HT-29 (cell line): ENCODE measurements around the gene GABRG3. TPM values are rescaled to one million over a fixed set of nuclear protein-coding genes. Genes with fewer than 3 reads are reported as not detected.
A peak's percentile ranks its signal among the peaks of the same experiment; 100 is the strongest.
"Not testable (repeated sequence)": the region's sequence is repeated elsewhere in the genome, so short reads cannot be mapped to it uniquely, and the experiment has no call there.

Experiments
- DNase-seq: peaks from one replicate; pipeline ENCODE4 v3.0.0-alpha.2; 2015; ENCODE audit warnings: low spot score
- total RNA-seq: library from RNA; depleted of rRNA; stranded (reverse); fragments of >200 nt; shearing (Covaris generic); gene quantifications from 2 replicates; pipeline ENCODE4 v1.2.3, GENCODE V29; 2014

GABRG3 gene
- total RNA-seq, 1 experiment from 2014 or later = not detected

GRCh38 chr15:27328608-27329007 lies 357.6 kb downstream of the GABRG3 start:
- DNase-seq = no peak

DNA sequence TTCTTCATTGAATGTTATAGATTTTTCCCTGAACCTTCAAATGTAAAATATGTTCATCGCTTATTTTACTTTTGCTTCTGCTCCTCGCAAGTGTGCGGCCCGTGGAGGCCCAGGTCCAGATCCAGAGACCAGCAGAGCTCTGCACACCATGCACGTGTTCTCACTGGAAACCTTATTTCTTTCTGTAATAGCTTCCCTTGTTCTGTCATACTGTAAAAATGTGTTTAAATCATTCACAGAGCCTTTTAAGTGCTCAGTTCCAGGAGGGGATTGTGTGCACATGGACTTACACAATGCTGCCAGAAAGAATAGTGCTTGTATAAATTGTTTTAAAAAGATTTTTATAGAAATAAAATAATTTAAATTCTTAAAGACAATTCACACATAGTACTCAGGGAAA lies 359.3 kb downstream of the GABRG3 start:
- no peak for DNase-seq

- DNase-seq = no peak
These were observed 365.7 kb downstream of the GABRG3 start for GRCh38 chr15:27336676-27337075.

DNA sequence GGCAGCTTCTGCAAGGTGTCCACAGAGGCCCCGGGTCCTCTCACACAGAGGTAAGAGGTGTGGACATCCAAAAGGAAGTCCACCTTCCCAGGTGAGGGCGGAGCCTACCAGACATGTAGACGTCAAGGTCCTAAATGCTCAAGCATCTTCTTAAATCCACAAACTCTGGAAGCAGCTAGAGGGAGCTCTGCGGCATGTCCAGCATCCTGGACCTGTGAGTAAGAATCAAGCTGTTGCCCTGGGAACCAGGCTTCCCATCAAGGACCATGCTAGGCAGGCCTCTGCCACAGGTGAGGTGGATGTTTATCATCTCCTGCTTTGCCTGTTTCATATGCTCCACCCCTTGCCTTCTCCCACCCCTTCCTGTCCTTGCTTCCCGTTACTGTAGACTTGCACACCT lies 368.2 kb downstream of the GABRG3 start:
- peak; percentile 9 for DNase-seq

DNA sequence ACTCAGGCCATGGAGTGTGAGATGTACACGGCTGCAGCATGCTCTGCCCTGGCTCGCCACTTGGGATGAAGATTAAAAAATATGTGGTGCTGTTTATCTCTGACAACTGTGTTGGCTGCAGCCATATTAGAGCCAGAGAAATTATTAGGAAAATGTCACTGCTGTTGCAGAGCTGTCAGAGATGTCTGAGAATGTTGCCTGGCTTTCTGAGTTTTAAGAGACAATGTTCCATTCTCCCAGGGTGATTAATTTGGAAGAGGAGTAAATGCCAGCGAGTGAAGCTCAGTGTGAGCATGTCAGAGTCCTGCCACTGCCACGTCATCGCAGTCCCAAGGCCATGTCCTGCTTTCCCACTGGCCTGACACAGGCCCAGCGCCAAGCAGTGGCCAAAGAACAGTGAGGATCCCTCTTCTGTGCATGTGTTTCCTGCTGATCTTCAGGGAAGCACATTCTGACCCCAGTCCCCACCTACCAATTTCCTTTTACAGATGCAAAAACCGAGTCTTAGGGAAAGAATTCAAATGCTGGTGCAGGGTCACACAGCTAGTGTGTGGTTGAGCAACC lies 370.9 kb downstream of the GABRG3 start:
- DNase-seq = no peak

- DNase-seq = no peak
These were observed 372.0 kb downstream of the GABRG3 start for GRCh38 chr15:27342991-27343390.

GRCh38 chr15:27352136-27352535 lies 381.2 kb downstream of the GABRG3 start:
- no peak for DNase-seq

- no peak for DNase-seq
These were observed 382.9 kb downstream of the GABRG3 start for GRCh38 chr15:27353856-27354255.

- peak; percentile 41 for DNase-seq
These were observed 387.9 kb downstream of the GABRG3 start for GRCh38 chr15:27358751-27359434.

- no peak for DNase-seq
These were observed 388.6 kb downstream of the GABRG3 start for GRCh38 chr15:27359586-27359985.

DNA sequence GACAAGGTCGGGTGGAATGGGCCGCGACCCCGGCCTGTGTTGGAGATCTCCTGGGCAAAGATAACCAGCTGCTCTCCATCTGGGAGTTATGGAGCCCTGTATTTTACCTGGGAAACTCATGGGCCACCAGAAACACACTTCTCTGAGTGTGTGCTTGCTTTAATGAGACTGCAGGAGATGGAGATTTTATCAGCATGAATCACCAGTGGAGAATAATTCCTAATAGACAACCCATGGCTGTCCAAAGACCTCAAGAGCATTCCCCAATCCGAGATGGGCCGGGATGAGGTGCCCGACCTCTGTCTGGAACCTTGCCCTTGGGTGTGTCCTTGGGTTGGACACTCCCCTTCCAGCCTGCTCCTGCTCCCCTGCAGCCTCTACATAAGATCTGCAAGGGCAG lies 389.3 kb downstream of the GABRG3 start:
- DNase-seq = no peak

- DNase-seq = no peak
These were observed 390.5 kb downstream of the GABRG3 start for GRCh38 chr15:27361438-27361837.

DNA sequence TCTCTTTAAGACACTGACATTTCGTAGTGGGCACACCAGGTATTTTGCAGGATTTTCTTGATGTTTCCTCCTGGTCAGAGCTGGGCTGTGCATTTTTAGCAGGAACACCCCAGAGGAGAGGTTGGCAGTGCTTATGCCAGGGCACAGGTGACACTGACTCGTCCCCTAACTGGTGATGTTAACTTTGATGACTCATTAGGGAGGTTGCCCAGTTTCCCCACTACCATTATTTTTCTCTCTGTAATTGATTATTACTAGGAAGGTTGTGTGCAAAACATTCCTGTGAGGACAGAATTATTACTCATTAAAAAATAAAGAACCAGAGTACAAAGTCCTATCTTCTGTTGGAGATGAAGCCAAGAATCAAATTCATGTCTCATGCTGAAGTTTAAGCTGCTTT lies 394.5 kb downstream of the GABRG3 start:
- no peak for DNase-seq

DNA sequence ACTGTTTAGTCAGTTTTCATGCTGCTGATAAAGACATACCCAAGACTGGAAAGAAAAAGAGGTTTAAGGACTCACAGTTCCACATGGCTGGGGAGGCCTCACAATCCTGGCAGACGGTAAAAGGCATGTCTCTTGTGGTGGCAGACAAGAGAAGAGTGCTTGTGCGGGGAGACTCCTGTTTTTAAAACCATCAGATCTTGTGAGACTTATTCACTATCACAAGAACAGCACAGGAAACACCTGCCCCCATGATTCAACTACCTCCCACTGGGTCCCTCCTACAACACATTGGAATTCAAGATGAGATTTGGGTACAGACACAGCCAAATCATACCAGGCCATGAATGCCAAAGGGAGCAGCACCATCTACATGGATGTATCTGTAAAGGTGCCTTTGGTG lies 406.4 kb downstream of the GABRG3 start:
- not testable (repeated sequence) for DNase-seq

DNA sequence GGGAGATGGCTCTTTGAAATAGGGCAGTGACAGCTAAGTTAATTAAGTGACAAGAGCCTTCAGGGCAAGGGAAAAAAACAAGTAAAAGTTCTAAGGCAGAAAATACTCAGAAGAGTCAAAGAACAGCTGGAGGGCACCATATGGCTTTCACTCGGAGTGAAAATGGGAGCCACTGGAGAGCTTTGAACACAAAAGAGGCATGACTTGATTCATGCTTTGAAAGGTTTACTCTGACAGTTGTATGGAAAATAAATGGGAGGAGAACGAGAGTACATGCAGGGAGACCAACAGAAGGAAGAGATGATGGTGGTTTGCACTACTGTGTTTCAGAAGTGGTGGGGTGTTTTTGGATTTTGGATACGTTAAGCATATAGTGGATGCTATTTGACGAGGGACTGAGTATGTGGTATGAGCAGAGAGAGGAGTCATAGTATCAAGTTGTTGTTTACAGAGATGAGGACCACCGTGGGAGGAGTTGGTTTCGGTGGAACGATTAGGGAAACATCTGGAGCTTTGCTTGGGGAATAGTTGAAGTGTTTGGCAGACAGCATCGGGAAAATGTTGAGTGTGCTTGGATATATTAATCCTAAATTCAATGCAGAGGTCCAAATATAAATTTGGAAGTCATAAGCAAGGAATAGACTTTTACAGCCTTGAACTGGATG lies 411.5 kb downstream of the GABRG3 start:
- no peak for DNase-seq

GRCh38 chr15:27383726-27384125 lies 412.7 kb downstream of the GABRG3 start:
- DNase-seq = no peak

GRCh38 chr15:27392163-27392562 lies 421.2 kb downstream of the GABRG3 start:
- no peak for DNase-seq

GRCh38 chr15:27396521-27396920 lies 425.5 kb downstream of the GABRG3 start:
- no peak for DNase-seq

DNA sequence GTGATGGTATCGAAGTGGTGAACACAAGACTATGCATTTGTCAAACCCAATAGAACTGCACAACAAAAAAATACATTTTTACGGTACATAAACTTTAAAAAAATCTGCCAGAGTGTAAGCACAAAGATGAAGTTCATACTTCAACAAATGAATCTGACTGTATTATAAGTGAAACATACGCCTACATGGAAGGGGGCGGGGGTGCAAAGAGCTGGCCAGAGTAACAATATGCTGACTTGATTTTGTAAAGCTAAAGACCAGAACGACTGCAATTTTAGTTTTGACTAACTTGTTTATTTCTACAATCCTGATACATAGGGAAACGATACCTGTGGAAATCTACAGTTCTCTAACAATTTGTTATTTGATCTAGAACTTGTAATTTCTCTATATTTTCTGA lies 426.0 kb downstream of the GABRG3 start:
- no peak for DNase-seq

DNA sequence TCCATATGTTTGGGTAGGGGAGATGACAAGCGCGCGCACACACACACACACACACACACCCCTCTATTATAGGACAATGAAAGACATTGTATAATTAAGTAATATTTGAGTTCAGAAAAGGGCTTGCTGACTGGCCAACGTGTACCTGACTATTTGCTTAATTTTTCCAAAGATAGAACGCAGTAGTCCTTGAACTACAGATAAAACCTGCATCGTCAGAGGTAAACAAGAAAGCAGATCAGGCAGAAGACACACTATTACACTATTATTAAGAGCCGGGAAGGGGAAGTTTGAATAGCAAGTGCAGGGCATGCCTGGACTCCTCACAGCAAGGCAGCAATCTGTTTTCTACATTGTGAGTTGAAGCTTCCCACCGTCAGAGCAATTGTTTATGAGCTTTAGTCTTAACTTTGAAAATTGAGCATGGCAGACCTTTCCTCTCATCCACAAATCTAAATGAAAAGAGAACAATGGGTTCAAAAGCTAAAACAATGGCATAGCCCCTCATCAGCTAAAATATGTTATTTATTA lies 427.7 kb downstream of the GABRG3 start:
- DNase-seq = no peak

- DNase-seq = no peak
These were observed 428.3 kb downstream of the GABRG3 start for GRCh38 chr15:27399241-27399640.

DNA sequence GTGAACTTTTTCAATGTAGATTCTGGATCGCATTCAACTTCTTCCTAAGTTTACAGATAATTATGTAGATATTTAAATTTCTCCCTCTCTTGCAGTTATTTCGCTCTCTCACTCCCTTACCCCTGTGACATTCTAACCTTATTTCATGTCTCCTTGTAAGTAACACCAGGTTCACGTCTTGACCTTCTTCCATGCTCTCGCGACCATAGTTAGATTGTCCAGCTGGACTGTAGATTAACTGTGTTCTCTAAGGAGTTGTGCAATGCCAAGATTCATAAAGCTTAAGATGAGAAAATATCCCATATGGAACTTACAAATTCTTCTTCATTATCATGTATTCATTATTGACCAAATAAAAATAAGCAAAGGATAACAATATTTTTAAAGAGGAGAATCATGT lies 430.5 kb downstream of the GABRG3 start:
- DNase-seq = no peak

DNA sequence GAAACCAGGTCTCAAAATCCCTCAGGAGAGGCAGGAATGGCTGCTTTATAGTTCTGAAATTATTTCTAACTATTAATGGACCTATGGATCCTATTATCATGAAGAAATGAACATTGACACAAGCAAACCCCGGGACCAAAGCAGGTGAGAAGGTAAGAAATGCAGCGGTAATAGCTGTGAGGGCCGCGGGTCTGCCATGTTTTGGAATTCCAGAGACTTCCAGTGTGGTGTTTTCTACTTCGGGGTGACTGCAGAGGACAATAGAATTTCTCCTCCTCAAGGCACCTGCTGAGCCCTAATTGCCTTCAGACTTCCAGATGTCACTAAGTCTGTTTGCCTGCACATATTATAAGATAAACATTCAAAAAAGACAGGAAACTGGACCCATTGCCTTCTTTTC lies 437.4 kb downstream of the GABRG3 start:
- DNase-seq = no peak
